ENCODE data around the gene TDRD10. TPM values are rescaled to one million over a fixed set of nuclear protein-coding genes. Genes with fewer than 3 reads are reported as not detected.
A peak's percentile ranks its signal among the peaks of the same experiment; 100 is the strongest.
"Not testable (repeated sequence)": the region's sequence is repeated elsewhere in the genome, so short reads cannot be mapped to it uniquely, and the experiment has no call there.

TDRD10 gene
- total RNA-seq, 1 experiment from 2014 or later: not detected

DNA sequence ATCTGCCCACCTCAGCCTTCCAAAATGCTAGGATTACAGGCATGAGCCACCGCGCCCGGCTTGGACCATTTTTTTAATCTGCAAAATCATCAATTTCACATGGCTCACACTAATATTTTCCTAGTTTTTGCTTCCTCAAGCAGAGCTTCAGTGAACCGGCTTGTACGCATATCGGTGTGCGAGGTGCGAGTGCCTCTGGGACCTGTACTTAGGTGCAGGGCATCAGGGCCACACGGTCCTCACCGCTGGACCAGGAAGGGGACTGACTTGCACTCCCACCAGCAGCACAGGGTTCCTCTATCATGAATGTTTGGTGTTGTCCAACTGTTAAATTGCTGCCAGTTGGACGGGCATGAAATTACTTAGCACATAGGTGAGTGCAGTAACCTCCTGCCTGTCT lies 15.6 kb downstream of the TDRD10 start:
- Histone ChIP-seq H3K36me3 (no peaks in the 10 kb centered on the region), H3K27me3 (0 out of 2 replicates have a peak, but pooled peaks cover 9% of the 10 kb centered on the region), H3K27ac (no peak overlapping the region), H3K4me3 (no peak overlapping the region), H3K4me1 (peaks cover 5% of the 10 kb centered on the region; the same call in 1 of the 2 replicates), H3K9me3 (replicated peaks) (no peaks in the 10 kb centered on the region)
- DNase-seq: no peak

DNA sequence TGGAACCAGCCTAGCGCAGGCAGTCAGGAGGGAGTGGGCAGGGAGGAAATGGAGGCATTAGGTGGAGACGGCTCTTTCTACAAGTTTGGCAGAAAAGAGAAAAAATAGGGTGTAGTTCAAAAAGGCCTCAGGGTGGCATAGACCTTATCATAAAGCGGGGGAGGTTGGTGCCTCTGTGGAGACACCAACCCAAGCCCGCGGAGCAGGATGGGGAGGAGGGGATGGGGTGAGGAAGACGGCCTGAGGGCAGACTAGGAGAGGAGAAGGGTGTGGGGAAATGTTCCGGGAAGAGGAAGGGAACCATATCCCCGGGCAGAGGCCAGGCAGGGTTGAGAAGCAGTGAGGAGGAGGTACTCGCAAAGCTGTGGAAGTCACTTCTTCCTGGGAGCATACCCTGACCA lies 17.6 kb downstream of the TDRD10 start:
- Histone ChIP-seq H3K4me1 (no peaks in the 10 kb centered on the region), H3K9me3 (replicated peaks) (no peaks in the 10 kb centered on the region), H3K4me3 (no peak overlapping the region), H3K36me3 (no peaks in the 10 kb centered on the region), H3K27me3 (0 out of 2 replicates have a peak, but pooled peaks cover 9% of the 10 kb centered on the region), H3K27ac (no peak overlapping the region)
- no peak for DNase-seq

DNA sequence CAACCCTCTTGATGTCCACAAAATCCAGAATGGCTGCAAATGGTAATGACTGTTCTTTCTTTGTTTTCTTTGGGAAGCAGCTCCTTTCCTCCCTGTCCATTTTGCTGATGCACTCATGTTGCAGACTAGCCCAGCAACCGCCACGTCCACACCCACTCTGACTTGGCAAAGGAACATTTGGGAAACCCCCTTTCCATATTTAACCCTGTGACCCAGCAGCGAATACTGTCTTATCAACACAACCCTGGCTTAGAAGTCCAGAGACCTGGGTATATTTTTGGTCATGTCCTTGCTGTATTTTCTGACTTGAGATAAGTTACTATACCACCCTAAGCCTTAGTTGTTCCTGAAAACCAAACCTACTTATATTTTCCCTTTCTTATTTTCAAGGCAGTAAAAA lies 18.3 kb downstream of the TDRD10 start:
- Histone ChIP-seq H3K27me3 (0 out of 2 replicates have a peak, but pooled peaks cover 9% of the 10 kb centered on the region), H3K27ac (no peak overlapping the region), H3K9me3 (replicated peaks) (no peaks in the 10 kb centered on the region), H3K4me1 (no peaks in the 10 kb centered on the region), H3K4me3 (no peak overlapping the region), H3K36me3 (no peaks in the 10 kb centered on the region)
- DNase-seq: no peak

DNA sequence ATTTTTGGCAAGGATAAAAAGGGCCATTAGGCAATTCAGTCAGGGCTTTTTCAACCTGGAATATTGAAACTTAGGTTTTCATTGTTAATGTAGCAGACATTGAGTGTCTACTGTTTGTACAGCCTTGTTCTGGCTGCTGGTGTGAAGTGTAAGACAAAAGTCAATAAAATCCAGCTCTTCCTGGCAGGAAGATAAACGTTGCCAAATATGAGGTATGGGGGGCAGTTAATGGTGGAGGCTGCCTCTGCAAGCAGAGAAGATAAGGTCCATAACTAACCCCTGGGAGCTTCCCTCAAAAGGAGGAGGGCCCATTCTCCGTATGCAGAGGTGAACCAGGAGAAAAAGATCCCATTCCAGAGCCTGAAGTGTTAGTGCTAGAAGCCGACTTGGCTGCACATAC lies 19.7 kb downstream of the TDRD10 start:
- H3K9me3 ChIP-seq (replicated peaks): no peaks in the 10 kb centered on the region
- H3K36me3 ChIP-seq: no peaks in the 10 kb centered on the region
- DNase-seq: no peak
- H3K27ac ChIP-seq: no peak overlapping the region
- 0 out of 2 replicates have a peak, but pooled peaks cover 9% of the 10 kb centered on the region for H3K27me3 ChIP-seq
- H3K4me1 ChIP-seq: no peaks in the 10 kb centered on the region
- H3K4me3 ChIP-seq: no peak overlapping the region

DNA sequence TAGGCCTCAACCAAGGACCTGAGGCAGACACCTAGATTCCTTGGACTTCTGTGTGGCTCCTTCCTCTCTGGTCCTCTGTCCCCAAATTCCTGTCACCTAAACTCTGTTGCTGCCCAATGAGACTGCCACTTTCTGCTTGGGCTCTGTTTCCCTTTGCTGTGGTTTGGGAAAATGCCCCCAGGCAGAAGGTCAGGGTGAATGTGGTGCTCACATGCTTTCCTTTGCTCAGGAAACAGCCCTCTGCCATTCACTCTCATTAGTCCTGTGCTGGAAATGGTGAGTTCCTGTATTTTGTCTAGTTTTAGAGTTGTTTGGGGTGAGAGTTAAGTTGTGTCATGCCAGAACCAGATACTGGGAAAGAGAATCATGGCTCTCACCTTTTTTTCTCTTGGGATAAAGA lies 22.9 kb downstream of the TDRD10 start:
- H3K9me3 ChIP-seq (replicated peaks): no peaks in the 10 kb centered on the region
- 0 out of 2 replicates have a peak, but pooled peaks cover 9% of the 10 kb centered on the region for H3K27me3 ChIP-seq
- H3K36me3 ChIP-seq: no peaks in the 10 kb centered on the region
- no peak overlapping the region for H3K4me3 ChIP-seq
- no peaks in the 10 kb centered on the region; the same call in 1 of the 2 replicates for H3K4me1 ChIP-seq
- no peak overlapping the region for H3K27ac ChIP-seq
- no peak for DNase-seq

DNA sequence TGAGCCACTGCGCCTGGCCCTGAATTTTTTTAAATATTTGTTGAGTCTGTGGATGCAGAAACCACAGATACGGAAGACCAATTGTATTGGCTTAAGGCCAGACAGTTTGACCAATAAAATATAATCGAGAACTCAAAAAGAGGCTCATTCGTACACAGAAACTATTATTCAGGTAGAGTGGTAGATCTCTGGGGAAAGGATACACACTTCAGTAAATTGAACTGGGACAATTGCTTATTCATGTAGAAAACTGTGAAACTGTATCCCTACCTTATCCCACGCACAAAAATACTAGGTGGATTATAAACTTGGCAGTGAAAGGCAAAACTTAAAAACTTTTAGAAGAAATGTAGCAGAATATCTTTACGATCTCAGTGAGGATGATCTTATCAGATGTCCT lies 25.2 kb downstream of the TDRD10 start:
- DNase-seq: peak; percentile 10 to 47
- no peaks in the 10 kb centered on the region; the same call in 1 of the 2 replicates for H3K4me1 ChIP-seq
- H3K36me3 ChIP-seq: no peaks in the 10 kb centered on the region
- no peak overlapping the region for H3K4me3 ChIP-seq
- H3K27ac ChIP-seq: no peak overlapping the region
- no peaks in the 10 kb centered on the region for H3K9me3 ChIP-seq (replicated peaks)
- H3K27me3 ChIP-seq: no peaks in the 10 kb centered on the region

DNA sequence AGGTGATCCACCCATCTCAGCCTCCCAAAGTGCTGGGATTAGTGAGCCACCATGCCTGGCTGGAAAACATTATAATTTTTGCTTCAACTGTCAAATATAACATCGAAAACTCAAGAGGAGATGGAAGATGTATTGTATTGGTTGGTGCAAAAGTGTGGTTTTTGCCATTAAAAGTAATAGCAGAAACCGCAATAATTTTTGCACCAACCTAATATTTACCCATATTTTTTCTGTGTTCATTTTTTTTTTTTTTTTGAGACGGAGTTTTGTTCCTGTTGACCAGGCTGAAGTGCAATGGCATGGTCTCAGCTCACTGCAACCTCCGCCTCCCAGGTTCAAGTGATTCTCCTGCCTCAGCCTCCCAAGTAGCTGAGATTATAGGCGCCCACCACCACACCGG lies 27.3 kb downstream of the TDRD10 start:
- H3K36me3 ChIP-seq: no peaks in the 10 kb centered on the region
- H3K9me3 ChIP-seq (replicated peaks): no peaks in the 10 kb centered on the region
- H3K27me3 ChIP-seq: no peaks in the 10 kb centered on the region
- DNase-seq: no peak
- H3K27ac ChIP-seq: no peak overlapping the region
- no peaks in the 10 kb centered on the region; the same call in 1 of the 2 replicates for H3K4me1 ChIP-seq
- no peak overlapping the region for H3K4me3 ChIP-seq

DNA sequence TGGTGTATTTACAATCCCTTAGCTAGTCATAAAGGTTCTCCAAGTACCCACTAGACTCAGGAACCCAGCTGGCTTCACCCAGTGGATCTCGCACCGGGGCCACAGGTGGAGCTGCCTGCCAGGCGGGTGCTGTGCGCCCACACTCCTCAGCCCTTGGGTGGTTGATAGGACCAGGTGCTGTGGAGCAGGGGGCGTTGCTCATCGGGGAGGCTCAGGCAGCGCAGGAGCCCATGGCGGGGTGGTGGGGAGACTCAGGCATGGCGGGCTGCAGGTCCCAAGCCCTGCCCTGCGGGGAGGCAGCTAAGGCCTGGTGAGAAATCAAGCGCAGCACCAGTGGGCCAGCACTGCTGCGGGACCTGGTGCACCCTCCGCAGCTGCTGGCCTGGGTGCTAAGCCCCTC lies 29.9 kb downstream of the TDRD10 start:
- H3K27me3 ChIP-seq; H3K36me3 ChIP-seq; H3K27ac ChIP-seq; DNase-seq; H3K9me3 ChIP-seq (replicated peaks); H3K4me1 ChIP-seq; H3K4me3 ChIP-seq: not testable (repeated sequence)

DNA sequence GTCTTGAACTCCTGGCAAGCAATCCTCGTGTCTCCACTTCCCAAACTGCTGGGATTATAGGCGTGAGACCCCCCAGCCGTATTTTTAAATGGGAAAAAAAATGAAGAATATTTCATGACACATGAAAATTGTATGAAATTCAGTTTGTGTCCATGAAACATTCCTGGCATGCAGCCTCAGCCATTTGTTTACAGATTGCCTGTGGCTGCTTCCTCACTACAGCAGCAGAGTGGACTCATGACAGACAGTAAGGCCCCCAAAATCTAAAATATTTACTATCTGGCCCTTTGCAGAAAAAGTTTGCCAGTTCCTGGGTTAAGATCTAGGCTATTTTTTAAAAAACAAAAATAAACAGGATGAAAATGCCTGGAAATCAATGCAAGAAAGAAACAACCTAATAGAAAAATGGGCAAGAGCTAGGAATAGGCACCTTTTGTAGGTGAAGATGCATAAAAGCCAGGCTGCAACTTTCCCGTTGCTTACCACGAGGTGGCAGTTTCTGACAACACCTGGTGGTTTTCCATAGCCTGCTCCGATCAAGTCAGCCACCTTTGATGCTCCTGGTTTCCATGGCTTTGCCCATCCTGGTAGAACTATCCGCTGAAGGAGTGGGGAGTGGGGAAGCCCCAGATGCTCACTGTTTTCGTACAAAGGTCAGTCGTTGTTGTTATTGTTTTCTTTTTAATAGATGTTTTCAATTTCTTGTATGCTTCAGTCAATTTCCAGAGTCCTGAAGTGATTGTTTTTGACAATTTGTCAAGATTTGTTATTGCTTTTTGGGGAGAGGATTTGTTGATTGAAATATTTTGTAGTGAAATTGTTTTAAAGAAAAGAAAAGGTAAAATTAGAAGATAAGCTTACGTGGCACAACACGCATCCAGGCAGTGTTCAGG lies 32.2 kb downstream of the TDRD10 start:
- Histone ChIP-seq H3K27ac (no peak overlapping the region), H3K9me3 (replicated peaks) (no peaks in the 10 kb centered on the region), H3K4me1 (no peaks in the 10 kb centered on the region), H3K27me3 (no peaks in the 10 kb centered on the region), H3K36me3 (no peaks in the 10 kb centered on the region), H3K4me3 (no peak overlapping the region)
- peak; percentile 19 to 54 for DNase-seq

DNA sequence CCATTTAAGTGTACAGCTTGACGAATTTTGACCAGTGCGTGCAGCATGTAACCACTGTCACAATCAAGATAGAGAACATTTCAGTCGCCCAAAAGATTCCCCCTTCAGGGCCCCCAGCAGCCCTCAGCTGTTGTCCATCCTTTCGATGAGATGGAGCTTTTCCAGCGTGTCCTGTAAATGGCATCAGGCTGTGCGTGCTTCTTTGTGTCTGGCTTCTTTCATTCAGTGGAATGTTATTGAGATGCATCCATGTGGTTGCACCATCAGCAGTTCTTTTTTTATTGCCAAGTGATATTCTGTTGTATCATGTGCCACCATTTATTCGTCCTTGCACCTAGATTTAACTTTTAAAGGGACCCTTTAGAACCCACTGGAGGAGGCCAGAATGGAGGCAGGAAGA lies 34.6 kb downstream of the TDRD10 start:
- DNase-seq: no peak
- Histone ChIP-seq H3K4me3 (no peak overlapping the region), H3K36me3 (no peaks in the 10 kb centered on the region), H3K27me3 (0 out of 2 replicates have a peak, but pooled peaks cover 7% of the 10 kb centered on the region), H3K27ac (no peak overlapping the region), H3K9me3 (replicated peaks) (no peaks in the 10 kb centered on the region), H3K4me1 (no peaks in the 10 kb centered on the region)

DNA sequence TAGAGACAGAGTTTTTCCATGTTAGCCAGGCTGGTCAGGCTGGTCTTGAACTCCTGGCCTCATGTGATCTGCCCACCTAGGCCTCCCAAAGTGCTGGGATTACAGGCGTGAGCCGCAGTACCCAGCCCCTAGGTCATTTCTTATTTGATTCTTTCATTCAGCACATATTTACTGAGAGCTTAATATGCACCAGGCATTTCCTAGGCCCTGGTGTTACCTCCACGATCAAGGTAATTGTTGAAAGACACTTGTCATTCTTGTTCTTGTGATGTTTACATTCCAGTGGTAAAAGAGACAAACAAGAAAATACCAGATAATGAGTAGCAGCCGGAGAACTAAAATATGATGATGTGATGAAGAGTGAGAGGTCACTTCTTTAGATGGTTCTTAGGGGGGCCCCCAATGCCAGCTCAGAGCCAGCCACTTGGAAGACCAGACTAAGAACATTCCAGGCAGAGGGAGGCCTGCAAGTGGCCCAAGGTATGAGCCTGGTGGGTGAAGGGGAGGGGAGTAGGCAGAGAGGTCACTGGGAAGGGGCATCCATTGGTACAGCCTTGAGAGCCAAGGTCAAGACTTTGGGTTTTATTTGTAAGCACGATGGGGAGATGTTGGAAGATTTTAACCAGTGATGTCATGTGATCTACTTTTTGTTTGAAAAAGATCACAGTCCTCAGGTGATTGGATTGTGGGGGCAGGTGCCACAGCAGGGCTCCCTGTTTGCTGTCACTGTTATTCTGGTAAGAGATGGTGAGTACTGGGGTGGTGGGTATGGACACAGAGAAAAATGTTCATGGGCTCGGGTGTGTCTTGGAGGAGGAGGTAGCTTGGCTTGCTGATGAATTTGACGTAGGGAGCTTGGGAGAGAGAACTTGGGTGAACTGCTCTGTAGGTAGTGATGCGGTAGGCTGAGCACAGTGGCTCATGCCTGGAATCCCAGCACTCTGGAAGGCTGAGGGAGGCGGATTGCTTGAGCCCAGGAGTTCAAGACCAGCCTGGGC lies 37.8 kb downstream of the TDRD10 start:
- Histone ChIP-seq H3K4me1 (no peaks in the 10 kb centered on the region), H3K4me3 (no peak overlapping the region), H3K36me3 (no peaks in the 10 kb centered on the region), H3K27me3 (peaks cover 12% of the 10 kb centered on the region; the same call in 1 of the 2 replicates), H3K9me3 (replicated peaks) (no peaks in the 10 kb centered on the region), H3K27ac (no peak overlapping the region)
- no peak for DNase-seq

DNA sequence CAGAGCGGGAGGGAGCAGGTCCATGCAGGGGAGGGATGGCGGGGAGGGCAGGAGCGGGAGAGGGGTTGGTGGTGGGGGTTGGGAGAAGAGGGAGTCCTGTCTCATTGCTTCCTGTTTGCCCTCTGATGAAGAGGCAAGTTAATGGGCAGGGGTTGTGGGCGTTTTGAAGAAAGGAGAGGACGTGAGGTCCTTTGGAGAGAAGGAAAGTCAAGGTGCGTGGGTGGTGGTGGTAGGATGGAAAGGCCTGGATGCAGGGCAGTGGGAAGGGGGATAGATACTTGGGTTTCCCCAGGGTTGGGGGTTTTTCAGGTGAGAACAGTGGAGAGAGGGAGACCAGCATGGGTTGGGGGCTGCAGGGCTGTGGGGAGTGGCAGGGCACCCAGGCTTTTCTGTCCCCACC lies 39.2 kb downstream of the TDRD10 start:
- H3K4me3 ChIP-seq: no peak overlapping the region
- no peak overlapping the region for H3K27ac ChIP-seq
- peaks cover 12% of the 10 kb centered on the region; the same call in 1 of the 2 replicates for H3K27me3 ChIP-seq
- DNase-seq: no peak
- no peaks in the 10 kb centered on the region for H3K9me3 ChIP-seq (replicated peaks)
- H3K4me1 ChIP-seq: no peaks in the 10 kb centered on the region
- no peaks in the 10 kb centered on the region for H3K36me3 ChIP-seq

DNA sequence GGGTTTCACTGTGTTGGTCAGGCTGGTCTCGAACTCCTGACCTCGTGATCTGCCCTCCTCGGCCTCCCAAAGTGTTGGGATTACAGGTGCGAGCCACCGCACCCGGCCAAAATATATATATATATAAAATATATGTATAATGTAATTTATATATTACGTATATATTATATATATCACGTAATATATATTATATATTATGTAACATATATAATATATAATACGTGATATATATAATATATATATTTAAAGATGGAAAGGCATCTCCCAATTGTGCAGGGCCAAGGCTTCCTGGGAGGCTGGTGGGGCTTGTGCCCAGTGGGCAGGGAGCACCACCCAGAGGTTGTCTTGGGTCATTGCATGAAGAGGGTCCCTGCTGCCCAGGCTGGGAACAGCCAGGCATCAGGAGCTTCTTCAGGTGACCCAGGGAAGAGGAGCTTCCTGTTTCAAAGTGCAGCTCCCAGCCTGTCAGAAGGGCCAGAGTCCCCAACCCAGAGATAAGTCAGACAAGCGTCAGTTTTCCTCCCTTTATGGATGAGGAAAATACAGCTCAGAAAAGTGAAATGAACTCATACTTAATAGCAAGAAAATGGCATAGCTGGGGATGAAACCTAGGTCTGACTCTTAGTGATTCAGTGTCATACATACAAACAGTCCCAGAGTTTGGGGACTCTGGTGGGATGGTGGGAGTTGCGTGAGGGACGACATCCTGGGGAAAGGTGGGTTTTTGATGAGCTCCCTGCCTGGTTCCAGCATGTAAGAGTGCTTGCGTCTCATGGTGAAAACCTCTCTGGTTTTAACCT lies 44.4 kb downstream of the TDRD10 start:
- Histone ChIP-seq H3K27ac (no peak overlapping the region), H3K4me1 (no peaks in the 10 kb centered on the region), H3K4me3 (no peak overlapping the region), H3K9me3 (replicated peaks) (no peaks in the 10 kb centered on the region), H3K27me3 (peaks cover 6% of the 10 kb centered on the region; the same call in 1 of the 2 replicates), H3K36me3 (peaks cover 20% of the 10 kb centered on the region)
- peak; percentile 55 to 76 for DNase-seq

DNA sequence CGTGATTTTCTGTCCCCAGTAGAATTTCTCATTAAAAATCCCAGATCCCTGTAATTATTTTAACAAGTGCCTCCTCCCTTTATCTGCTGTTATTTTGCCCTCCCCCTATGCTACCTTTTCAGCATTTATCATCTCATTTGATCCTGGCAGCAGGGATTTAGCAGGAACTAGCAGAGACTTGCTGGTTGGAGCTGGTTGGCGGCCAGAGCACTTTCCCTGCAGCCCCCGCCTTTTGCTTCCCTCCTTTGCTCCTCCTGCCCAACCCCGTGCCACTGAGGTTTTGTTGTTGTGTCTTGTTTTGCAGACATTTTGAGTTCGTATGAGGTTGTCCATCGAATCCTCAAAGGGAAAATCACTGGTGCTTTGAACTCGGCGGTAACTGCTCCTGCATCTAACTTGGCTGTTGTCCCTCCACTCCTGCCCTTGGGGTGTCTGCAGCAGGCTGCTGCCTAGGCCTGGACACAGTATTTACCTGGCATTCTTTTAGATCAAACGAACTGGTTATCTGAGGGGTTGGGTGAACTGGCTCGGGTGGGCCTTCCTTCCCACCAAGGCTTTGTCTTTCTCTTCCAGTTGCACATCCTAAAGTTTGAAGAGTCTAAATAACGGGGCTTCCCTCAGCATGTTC lies 45.2 kb downstream of the TDRD10 start:
- Histone ChIP-seq H3K9me3 (replicated peaks) (no peaks in the 10 kb centered on the region), H3K4me3 (no peak overlapping the region), H3K36me3 (peaks cover 27% of the 10 kb centered on the region), H3K27ac (no peak overlapping the region), H3K4me1 (no peaks in the 10 kb centered on the region), H3K27me3 (peaks cover 3% of the 10 kb centered on the region; the same call in 1 of the 2 replicates)
- DNase-seq: no peak
